Measurements from ENCODE around the gene SBF2. TPM values are rescaled to one million over a fixed set of nuclear protein-coding genes. Genes with fewer than 3 reads are reported as not detected.

SBF2 gene
- total and polyA plus RNA-seq, 5 donors = 10.8 to 32.2 (median 22.3) TPM

GRCh38 chr11:10072841-10073240 lies 221.2 kb downstream of the SBF2 start:
- H3K27ac ChIP-seq (ENCODE audit: low read length) = no peak overlapping the region
- peaks cover 8% of the 10 kb centered on the region for H3K4me1 ChIP-seq (ENCODE audit: control insufficient read depth, insufficient read depth, low read length)
- ATAC-seq = no peak
- H3K4me3 ChIP-seq (ENCODE audit: low read length) = no peak overlapping the region
- DNase-seq = no peak
- intact Hi-C loops (cut with DNase I) = no loop called here
- H3K27me3 ChIP-seq (ENCODE audit: control insufficient read depth, insufficient read depth) = no peaks in the 10 kb centered on the region
- H3K9me3 ChIP-seq (ENCODE audit: control insufficient read depth, low read length) = no peaks in the 10 kb centered on the region
- 98% methylated on average over 3 of the region's 3 CpGs for WGBS

- 95% methylated on average over 1 of the region's 1 CpG for WGBS
- no peak overlapping the region for H3K27ac ChIP-seq (ENCODE audit: low read length)
- DNase-seq (no peak), ATAC-seq (no peak)
- no peaks in the 10 kb centered on the region for H3K27me3 ChIP-seq (ENCODE audit: control insufficient read depth, insufficient read depth)
- no peaks in the 10 kb centered on the region for H3K9me3 ChIP-seq (ENCODE audit: control insufficient read depth, low read length)
- no peak overlapping the region for H3K4me3 ChIP-seq (ENCODE audit: low read length)
- intact Hi-C loops (cut with DNase I) = no loop called here
- H3K4me1 ChIP-seq (ENCODE audit: control insufficient read depth, insufficient read depth, low read length) = peaks cover 8% of the 10 kb centered on the region
These were observed 221.9 kb downstream of the SBF2 start for GRCh38 chr11:10072142-10072541.

- Histone ChIP-seq H3K9me3 (ENCODE audit: control insufficient read depth, low read length) (no peaks in the 10 kb centered on the region), H3K27ac (ENCODE audit: low read length) (no peak overlapping the region), H3K4me3 (ENCODE audit: low read length) (no peak overlapping the region), H3K4me1 (ENCODE audit: control insufficient read depth, insufficient read depth, low read length) (no peaks in the 10 kb centered on the region), H3K27me3 (ENCODE audit: control insufficient read depth, insufficient read depth) (no peaks in the 10 kb centered on the region)
- intact Hi-C loops (cut with DNase I) = no loop called here
- 88% methylated on average over 3 of the region's 3 CpGs for WGBS
- DNase-seq (no peak), ATAC-seq (no peak)
These were observed 226.3 kb downstream of the SBF2 start for GRCh38 chr11:10067629-10068300.

- WGBS = 73% methylated on average over 4 of the region's 4 CpGs
- Histone ChIP-seq H3K4me3 (ENCODE audit: low read length) (no peak overlapping the region), H3K27ac (ENCODE audit: low read length) (no peak overlapping the region), H3K4me1 (ENCODE audit: control insufficient read depth, insufficient read depth, low read length) (no peaks in the 10 kb centered on the region), H3K27me3 (ENCODE audit: control insufficient read depth, insufficient read depth) (no peaks in the 10 kb centered on the region), H3K9me3 (ENCODE audit: control insufficient read depth, low read length) (no peaks in the 10 kb centered on the region)
- intact Hi-C loops (cut with DNase I) = no loop called here
- ATAC-seq (no peak), DNase-seq (no peak)
These were observed 227.6 kb downstream of the SBF2 start for GRCh38 chr11:10066441-10066840.

- no peak for ATAC-seq
- intact Hi-C loops (cut with DNase I) = no loop called here
- WGBS = 82% methylated on average over 2 of the region's 2 CpGs
- Histone ChIP-seq H3K27me3 (ENCODE audit: control insufficient read depth, insufficient read depth) (no peaks in the 10 kb centered on the region), H3K9me3 (ENCODE audit: control insufficient read depth, low read length) (no peaks in the 10 kb centered on the region), H3K4me1 (ENCODE audit: control insufficient read depth, insufficient read depth, low read length) (no peaks in the 10 kb centered on the region), H3K27ac (ENCODE audit: low read length) (no peak overlapping the region), H3K4me3 (ENCODE audit: low read length) (no peak overlapping the region)
- no peak for DNase-seq
These were observed 229.2 kb downstream of the SBF2 start for GRCh38 chr11:10064828-10065227.

- H3K27ac ChIP-seq (ENCODE audit: low read length) = no peak overlapping the region
- no peaks in the 10 kb centered on the region for H3K9me3 ChIP-seq (ENCODE audit: control insufficient read depth, low read length)
These were observed 235.7 kb downstream of the SBF2 start for GRCh38 chr11:10058356-10058755.

DNA sequence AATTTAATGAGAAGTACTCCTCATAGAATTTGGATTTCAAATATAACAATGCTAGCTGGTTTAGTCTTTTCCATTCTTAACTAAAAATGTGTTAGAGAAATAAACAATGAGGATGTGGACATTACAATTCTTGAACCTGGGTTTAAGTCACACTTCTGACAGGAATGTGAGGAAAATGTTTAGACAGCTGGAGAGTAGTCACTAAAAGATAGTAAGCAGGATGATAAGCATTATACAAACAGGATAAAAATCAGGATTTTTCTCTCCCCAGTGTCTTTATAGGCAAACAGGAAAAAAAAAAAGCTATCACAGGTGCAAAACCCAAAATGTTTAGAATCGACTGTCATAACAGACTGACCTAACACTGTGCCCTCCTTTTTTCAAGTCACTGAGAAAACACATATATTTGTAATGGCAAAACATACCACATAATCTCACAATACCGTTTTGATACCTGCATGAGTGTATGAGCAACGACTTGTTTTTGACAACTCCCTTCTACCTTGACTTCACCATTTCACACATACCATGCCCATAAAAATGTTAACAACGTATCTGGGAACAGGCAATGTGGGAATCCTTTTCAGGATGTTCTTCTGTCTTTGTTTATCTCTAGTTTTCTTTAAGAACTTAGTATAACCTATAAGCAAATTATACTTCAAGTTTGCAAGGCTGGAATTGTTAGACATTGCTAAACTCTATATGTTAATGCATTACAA lies 242.0 kb downstream of the SBF2 start:
- ATAC-seq (no peak), DNase-seq (no peak)
- Histone ChIP-seq H3K27me3 (ENCODE audit: control insufficient read depth, insufficient read depth) (no peaks in the 10 kb centered on the region), H3K9me3 (ENCODE audit: control insufficient read depth, low read length) (no peaks in the 10 kb centered on the region), H3K4me3 (ENCODE audit: low read length) (no peak overlapping the region), H3K27ac (ENCODE audit: low read length) (no peak overlapping the region), H3K4me1 (ENCODE audit: control insufficient read depth, insufficient read depth, low read length) (no peaks in the 10 kb centered on the region)
- WGBS = 52% methylated on average over 4 of the region's 4 CpGs
- intact Hi-C loops (cut with DNase I) = no loop called here

More at GRCh38 chr11:10058356-10058755, 235.7 kb downstream of the SBF2 start:
- no peaks in the 10 kb centered on the region for H3K27me3 ChIP-seq (ENCODE audit: control insufficient read depth, insufficient read depth)
- ATAC-seq = no peak
- H3K4me1 ChIP-seq (ENCODE audit: control insufficient read depth, insufficient read depth, low read length) = no peaks in the 10 kb centered on the region
- DNase-seq = no peak
- intact Hi-C loops (cut with DNase I) = no loop called here
- 97% methylated on average over 1 of the region's 1 CpG for WGBS
- no peak overlapping the region for H3K4me3 ChIP-seq (ENCODE audit: low read length)

DNA sequence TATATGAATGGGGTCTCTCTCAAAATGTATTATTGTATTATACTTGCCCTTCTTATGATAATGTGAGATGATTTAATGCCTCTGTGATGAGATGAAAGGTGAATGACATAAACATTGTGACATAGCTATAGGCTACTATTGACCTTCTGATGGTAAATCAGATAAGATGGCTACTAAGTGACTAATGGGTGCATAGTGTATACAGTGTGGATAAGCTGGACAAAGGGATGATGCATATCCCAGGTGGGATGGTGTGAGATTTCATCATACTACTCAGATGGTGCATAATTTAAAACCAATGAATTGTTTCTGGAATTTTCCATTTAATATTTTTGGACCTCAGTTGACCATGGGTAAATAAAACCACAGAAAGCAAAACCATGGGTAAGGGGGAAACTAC lies 243.5 kb downstream of the SBF2 start:
- no peak overlapping the region for H3K27ac ChIP-seq (ENCODE audit: low read length)
- H3K4me3 ChIP-seq (ENCODE audit: low read length) = no peak overlapping the region
- no peaks in the 10 kb centered on the region for H3K4me1 ChIP-seq (ENCODE audit: control insufficient read depth, insufficient read depth, low read length)
- no peaks in the 10 kb centered on the region for H3K27me3 ChIP-seq (ENCODE audit: control insufficient read depth, insufficient read depth)
- no peaks in the 10 kb centered on the region for H3K9me3 ChIP-seq (ENCODE audit: control insufficient read depth, low read length)
- ATAC-seq (no peak), DNase-seq (no peak)
- intact Hi-C loops (cut with DNase I) = no loop called here

GRCh38 chr11:10049756-10050155 lies 244.3 kb downstream of the SBF2 start:
- H3K27me3 ChIP-seq (ENCODE audit: control insufficient read depth, insufficient read depth) = no peaks in the 10 kb centered on the region
- DNase-seq = no peak
- H3K27ac ChIP-seq (ENCODE audit: low read length) = no peak overlapping the region
- WGBS = 64% methylated on average over 3 of the region's 3 CpGs
- intact Hi-C loops (cut with DNase I) = no loop called here
- H3K9me3 ChIP-seq (ENCODE audit: control insufficient read depth, low read length) = peaks cover 1% of the 10 kb centered on the region
- no peaks in the 10 kb centered on the region for H3K4me1 ChIP-seq (ENCODE audit: control insufficient read depth, insufficient read depth, low read length)
- no peak for ATAC-seq
- H3K4me3 ChIP-seq (ENCODE audit: low read length) = no peak overlapping the region

- ATAC-seq = no peak
- H3K27ac ChIP-seq (ENCODE audit: low read length) = no peak overlapping the region
- H3K4me1 ChIP-seq (ENCODE audit: control insufficient read depth, insufficient read depth, low read length) = no peaks in the 10 kb centered on the region
- H3K9me3 ChIP-seq (ENCODE audit: control insufficient read depth, low read length) = peaks cover 4% of the 10 kb centered on the region
- no peak for DNase-seq
- no peak overlapping the region for H3K4me3 ChIP-seq (ENCODE audit: low read length)
- intact Hi-C loops (cut with DNase I) = no loop called here
- H3K27me3 ChIP-seq (ENCODE audit: control insufficient read depth, insufficient read depth) = no peaks in the 10 kb centered on the region
These were observed 245.7 kb downstream of the SBF2 start for GRCh38 chr11:10048350-10048749.

- 95% methylated on average over 5 of the region's 5 CpGs for WGBS
- ATAC-seq (no peak), DNase-seq (no peak)
- no peak overlapping the region for H3K4me3 ChIP-seq (ENCODE audit: low read length)
- no peaks in the 10 kb centered on the region for H3K27me3 ChIP-seq (ENCODE audit: control insufficient read depth, insufficient read depth)
- H3K9me3 ChIP-seq (ENCODE audit: control insufficient read depth, low read length) = peaks cover 4% of the 10 kb centered on the region
- H3K27ac ChIP-seq (ENCODE audit: low read length) = no peak overlapping the region
- intact Hi-C loops (cut with DNase I) = no loop called here
- no peaks in the 10 kb centered on the region for H3K4me1 ChIP-seq (ENCODE audit: control insufficient read depth, insufficient read depth, low read length)
These were observed 249.4 kb downstream of the SBF2 start for GRCh38 chr11:10044618-10045017.

Data from right cardiac atrium (tissue), 5 donors.